ENCODE results near the gene CMPK2. TPM values are rescaled to one million over a fixed set of nuclear protein-coding genes. Genes with fewer than 3 reads are reported as not detected.
A peak's percentile ranks its signal among the peaks of the same experiment; 100 is the strongest.
"Not testable (repeated sequence)": the region's sequence is repeated elsewhere in the genome, so short reads cannot be mapped to it uniquely, and the experiment has no call there.

Gene CMPK2
- total and polyA plus RNA-seq, 7 donors = 1.3 to 4.2 (median 1.7) TPM

- no peaks in the 10 kb centered on the region for H3K27me3 ChIP-seq (ENCODE audit: insufficient read depth in 3 of 3, low read length in 2 of 3)
- no peaks in the 10 kb centered on the region for H3K36me3 ChIP-seq (ENCODE audit: insufficient read depth in 1 of 2, low read depth in 1 of 2)
- H3K4me1 ChIP-seq = peaks cover 7% of the 10 kb centered on the region
- TF ChIP-seq, protein P1, sequence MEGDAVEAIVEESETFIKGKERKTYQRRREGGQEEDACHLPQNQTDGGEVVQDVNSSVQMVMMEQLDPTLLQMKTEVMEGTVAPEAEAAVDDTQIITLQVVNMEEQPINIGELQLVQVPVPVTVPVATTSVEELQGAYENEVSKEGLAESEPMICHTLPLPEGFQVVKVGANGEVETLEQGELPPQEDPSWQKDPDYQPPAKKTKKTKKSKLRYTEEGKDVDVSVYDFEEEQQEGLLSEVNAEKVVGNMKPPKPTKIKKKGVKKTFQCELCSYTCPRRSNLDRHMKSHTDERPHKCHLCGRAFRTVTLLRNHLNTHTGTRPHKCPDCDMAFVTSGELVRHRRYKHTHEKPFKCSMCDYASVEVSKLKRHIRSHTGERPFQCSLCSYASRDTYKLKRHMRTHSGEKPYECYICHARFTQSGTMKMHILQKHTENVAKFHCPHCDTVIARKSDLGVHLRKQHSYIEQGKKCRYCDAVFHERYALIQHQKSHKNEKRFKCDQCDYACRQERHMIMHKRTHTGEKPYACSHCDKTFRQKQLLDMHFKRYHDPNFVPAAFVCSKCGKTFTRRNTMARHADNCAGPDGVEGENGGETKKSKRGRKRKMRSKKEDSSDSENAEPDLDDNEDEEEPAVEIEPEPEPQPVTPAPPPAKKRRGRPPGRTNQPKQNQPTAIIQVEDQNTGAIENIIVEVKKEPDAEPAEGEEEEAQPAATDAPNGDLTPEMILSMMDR (IDR thresholded peaks at IDR 0.05) = no peak
- intact Hi-C loops (cut with DNase I) = no loop called here
- WGBS, 3 donors = 97 to 100% (median 97%) methylated on average over 1 of the region's 1 CpG
- DNase-seq = no peak
- no peak overlapping the region for H3K4me3 ChIP-seq
- no peak overlapping the region for H3K27ac ChIP-seq
- no peaks in the 10 kb centered on the region for H3K9me3 ChIP-seq
- no peak for ATAC-seq
Observed at GRCh38 chr2:6905668-6906067, 40.0 kb upstream of the CMPK2 start.

GRCh38 chr2:6902581-6902980, 36.9 kb upstream of the CMPK2 start:
- H3K27ac ChIP-seq; DNase-seq; H3K4me1 ChIP-seq; H3K27me3 ChIP-seq (ENCODE audit: insufficient read depth in 3 of 3, low read length in 2 of 3); H3K36me3 ChIP-seq (ENCODE audit: insufficient read depth in 1 of 2, low read depth in 1 of 2); H3K4me3 ChIP-seq; H3K9me3 ChIP-seq; ATAC-seq; intact Hi-C loops (cut with DNase I): not testable (repeated sequence)
- 88 to 95% (median 94%) methylated on average over 2 of the region's 2 CpGs for WGBS, 3 donors

DNA sequence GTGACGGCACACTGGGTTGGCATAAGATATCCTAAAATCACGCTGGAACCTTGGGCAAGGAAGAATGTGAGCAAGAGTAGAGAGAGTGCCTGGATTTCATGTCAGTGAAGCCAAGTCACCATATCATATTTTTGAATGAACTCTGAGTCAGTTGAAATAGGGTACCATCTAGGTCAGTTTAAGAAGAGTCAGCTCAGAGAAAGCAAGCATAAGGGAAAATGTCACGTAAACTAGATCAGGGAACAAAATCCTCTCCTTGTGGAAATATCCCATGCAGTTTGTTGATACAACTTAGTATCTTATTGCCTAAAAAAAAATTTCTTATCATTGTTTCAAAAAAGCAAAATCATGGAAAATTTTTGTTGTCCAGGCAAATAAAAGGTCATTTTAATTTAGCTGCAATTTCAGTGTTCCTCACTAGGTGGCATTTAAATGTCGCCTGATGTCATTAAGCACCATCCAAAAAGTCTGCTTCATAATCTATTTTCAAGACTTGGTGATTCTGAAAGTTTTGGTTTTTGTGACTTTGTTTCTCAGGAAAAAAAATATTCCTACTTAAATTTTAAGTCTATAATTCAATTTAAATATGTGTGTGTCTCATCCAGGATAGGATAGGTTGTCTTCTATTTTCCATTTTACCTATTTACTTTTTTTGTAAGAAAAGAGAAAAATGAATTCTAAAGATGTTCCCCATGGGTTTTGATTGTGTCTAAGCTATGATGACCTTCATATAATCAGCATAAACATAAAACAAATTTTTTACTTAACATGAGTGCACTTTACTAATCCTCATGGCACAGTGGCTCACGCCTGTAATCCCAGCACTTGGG, 31.4 kb upstream of the CMPK2 start:
- ATAC-seq (peak in 2 of 4 donors; percentile 58 to 83), DNase-seq (no peak)
- Histone ChIP-seq H3K36me3 (ENCODE audit: insufficient read depth in 1 of 2, low read depth in 1 of 2) (peaks cover 0 to 3% of the 10 kb centered on the region in 2 donors), H3K27me3 (ENCODE audit: insufficient read depth in 3 of 3, low read length in 2 of 3) (no peaks in the 10 kb centered on the region), H3K4me3 (no peak overlapping the region), H3K27ac (no peak overlapping the region), H3K4me1 (no peaks in the 10 kb centered on the region), H3K9me3 (no peaks in the 10 kb centered on the region)
- TF ChIP-seq, protein P1 (IDR thresholded peaks at IDR 0.05) = peak; percentile 81
- WGBS, 3 donors = 67 to 77% (median 70%) methylated on average over 5 of the region's 5 CpGs
- intact Hi-C loops (cut with DNase I) = loop anchor here (1.0 to 2.0 kb wide), 2 partner anchors 147 to 148 kb away; no protein-coding TSS in a partner anchor

DNA sequence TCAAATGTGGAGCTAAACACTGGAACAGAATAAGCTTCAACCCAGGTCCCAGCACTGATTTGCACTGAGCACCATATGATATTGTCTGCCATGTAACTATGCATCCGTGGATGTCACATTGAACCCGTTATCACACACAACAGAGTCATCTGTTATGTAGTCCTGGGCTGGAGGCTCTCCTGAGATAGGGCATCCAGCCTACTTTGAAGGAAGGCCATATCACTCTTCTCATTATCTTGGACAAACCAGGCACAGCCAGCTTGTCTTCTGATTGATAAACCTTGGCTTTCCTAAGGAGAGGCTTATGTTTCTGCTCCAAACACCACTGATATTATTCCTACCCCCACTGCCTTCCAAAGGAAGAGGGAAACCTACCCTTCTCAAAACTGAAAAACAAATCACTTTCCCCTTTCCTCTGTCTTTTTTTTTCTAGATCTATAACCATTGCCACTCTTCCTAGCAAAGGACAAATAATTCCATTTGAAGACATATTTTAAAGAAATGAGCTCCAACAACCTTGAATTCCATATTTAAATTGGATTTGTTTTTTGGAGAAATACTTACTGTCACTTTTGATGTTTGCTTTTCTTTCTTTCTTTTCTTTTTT, 28.3 kb upstream of the CMPK2 start:
- H3K4me1 ChIP-seq = no peaks in the 10 kb centered on the region
- H3K36me3 ChIP-seq (ENCODE audit: insufficient read depth in 1 of 2, low read depth in 1 of 2) = peaks cover 0 to 3% of the 10 kb centered on the region in 2 donors
- no peaks in the 10 kb centered on the region for H3K27me3 ChIP-seq (ENCODE audit: insufficient read depth in 3 of 3, low read length in 2 of 3)
- intact Hi-C loops (cut with DNase I) = no loop called here
- H3K9me3 ChIP-seq = no peaks in the 10 kb centered on the region
- H3K27ac ChIP-seq = no peak overlapping the region
- no peak for DNase-seq
- ATAC-seq = no peak
- 87 to 89% (median 88%) methylated on average over 2 of the region's 2 CpGs for WGBS, 3 donors
- H3K4me3 ChIP-seq = no peak overlapping the region
- TF ChIP-seq, protein P1 (IDR thresholded peaks at IDR 0.05) = no peak

DNA sequence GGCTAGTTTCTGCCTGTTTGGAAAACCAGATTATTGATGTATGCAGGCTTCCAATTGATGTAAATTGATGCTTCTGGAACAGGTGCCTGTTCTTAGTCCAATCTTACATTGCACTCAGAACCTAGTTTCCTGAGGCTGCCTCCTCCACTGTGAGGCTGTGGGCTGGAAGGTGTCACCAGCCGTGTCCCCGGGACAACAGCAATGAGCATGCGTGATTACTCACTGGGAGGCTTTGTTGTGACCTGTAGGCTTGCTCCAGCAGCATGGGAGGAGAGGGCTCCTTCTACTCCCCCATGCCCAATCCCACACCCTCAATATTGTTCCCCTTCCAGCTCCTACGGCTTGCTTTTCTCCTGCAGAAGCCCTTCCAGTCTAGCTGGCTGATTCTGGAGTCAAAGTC, 23.0 kb upstream of the CMPK2 start:
- TF ChIP-seq, protein P1 (IDR thresholded peaks at IDR 0.05) = no peak
- ATAC-seq = no peak
- Histone ChIP-seq H3K9me3 (no peaks in the 10 kb centered on the region), H3K27me3 (ENCODE audit: insufficient read depth in 3 of 3, low read length in 2 of 3) (no peaks in the 10 kb centered on the region), H3K27ac (no peak overlapping the region), H3K36me3 (ENCODE audit: insufficient read depth in 1 of 2, low read depth in 1 of 2) (peaks cover 0 to 3% of the 10 kb centered on the region in 2 donors), H3K4me3 (no peak overlapping the region), H3K4me1 (peaks cover 7% of the 10 kb centered on the region)
- WGBS, 3 donors = 90 to 94% (median 92%) methylated on average over 4 of the region's 4 CpGs
- no peak for DNase-seq
- intact Hi-C loops (cut with DNase I) = no loop called here
